ENCODE results near the gene PRPSAP1.

- TF ChIP-seq EZH2 (IDR thresholded peaks at IDR 0.05; ENCODE audit: low read depth), result no peak
- TF ChIP-seq, protein P1, sequence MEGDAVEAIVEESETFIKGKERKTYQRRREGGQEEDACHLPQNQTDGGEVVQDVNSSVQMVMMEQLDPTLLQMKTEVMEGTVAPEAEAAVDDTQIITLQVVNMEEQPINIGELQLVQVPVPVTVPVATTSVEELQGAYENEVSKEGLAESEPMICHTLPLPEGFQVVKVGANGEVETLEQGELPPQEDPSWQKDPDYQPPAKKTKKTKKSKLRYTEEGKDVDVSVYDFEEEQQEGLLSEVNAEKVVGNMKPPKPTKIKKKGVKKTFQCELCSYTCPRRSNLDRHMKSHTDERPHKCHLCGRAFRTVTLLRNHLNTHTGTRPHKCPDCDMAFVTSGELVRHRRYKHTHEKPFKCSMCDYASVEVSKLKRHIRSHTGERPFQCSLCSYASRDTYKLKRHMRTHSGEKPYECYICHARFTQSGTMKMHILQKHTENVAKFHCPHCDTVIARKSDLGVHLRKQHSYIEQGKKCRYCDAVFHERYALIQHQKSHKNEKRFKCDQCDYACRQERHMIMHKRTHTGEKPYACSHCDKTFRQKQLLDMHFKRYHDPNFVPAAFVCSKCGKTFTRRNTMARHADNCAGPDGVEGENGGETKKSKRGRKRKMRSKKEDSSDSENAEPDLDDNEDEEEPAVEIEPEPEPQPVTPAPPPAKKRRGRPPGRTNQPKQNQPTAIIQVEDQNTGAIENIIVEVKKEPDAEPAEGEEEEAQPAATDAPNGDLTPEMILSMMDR (conservative IDR thresholded peaks at IDR 0.05), result peak; percentile 86
Observed at GRCh38 chr17:76385892-76386786, 32.4 kb upstream of the PRPSAP1 start.
